Measurements from ENCODE around the gene KCNT2. TPM values are rescaled to one million over a fixed set of nuclear protein-coding genes. Genes with fewer than 3 reads are reported as not detected.
A peak's percentile ranks its signal among the peaks of the same experiment; 100 is the strongest.
"Not testable (repeated sequence)": the region's sequence is repeated elsewhere in the genome, so short reads cannot be mapped to it uniquely, and the experiment has no call there.

The KCNT2 gene
- total RNA-seq, 1 donor from 2014 or later: 29.8 TPM

DNA sequence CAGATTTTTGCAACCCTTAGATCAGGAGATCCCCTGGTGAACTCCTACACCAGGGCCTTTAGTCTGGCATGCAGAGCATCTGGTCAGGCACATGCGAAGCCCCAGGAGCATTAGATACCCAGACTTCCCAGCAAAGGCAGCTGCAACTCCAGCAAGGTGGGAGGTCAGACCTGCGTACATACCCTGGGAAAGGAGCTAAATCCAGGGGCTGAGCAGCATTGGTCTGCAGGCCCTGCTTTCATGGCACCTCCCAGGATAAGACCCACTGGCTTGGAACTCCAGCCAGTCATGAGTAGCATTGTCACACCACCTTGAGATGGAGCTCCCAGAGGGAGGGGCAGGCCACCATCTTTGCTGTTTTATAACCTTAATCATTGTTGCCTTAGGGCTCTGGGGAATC, 92.3 kb downstream of the KCNT2 start:
- no peak overlapping the region for H3K27ac Mint-ChIP-seq
- no peaks in the 10 kb centered on the region for H3K27me3 ChIP-seq
- no peak overlapping the region for H3K4me3 Mint-ChIP-seq
- H3K4me1 Mint-ChIP-seq: no peaks in the 10 kb centered on the region
- peaks cover 30% of the 10 kb centered on the region for H3K9me3 Mint-ChIP-seq
- H3K79me2 ChIP-seq (ENCODE audit: low read depth): peaks cover 47% of the 10 kb centered on the region
- no peak overlapping the region for H2AFZ ChIP-seq (replicated peaks)
- H3K4me2 ChIP-seq: no peak overlapping the region
- H3K36me3 ChIP-seq: no peaks in the 10 kb centered on the region
- DNase-seq (ENCODE audit: low spot score): peak; percentile 3
- no peaks in the 10 kb centered on the region for H3K27me3 Mint-ChIP-seq (ENCODE audit: insufficient read depth, low read depth)
- TF ChIP-seq, protein P1, sequence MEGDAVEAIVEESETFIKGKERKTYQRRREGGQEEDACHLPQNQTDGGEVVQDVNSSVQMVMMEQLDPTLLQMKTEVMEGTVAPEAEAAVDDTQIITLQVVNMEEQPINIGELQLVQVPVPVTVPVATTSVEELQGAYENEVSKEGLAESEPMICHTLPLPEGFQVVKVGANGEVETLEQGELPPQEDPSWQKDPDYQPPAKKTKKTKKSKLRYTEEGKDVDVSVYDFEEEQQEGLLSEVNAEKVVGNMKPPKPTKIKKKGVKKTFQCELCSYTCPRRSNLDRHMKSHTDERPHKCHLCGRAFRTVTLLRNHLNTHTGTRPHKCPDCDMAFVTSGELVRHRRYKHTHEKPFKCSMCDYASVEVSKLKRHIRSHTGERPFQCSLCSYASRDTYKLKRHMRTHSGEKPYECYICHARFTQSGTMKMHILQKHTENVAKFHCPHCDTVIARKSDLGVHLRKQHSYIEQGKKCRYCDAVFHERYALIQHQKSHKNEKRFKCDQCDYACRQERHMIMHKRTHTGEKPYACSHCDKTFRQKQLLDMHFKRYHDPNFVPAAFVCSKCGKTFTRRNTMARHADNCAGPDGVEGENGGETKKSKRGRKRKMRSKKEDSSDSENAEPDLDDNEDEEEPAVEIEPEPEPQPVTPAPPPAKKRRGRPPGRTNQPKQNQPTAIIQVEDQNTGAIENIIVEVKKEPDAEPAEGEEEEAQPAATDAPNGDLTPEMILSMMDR (IDR thresholded peaks at IDR 0.05): no peak
- TF ChIP-seq EZH2phosphoT487 (IDR thresholded peaks at IDR 0.05): no peak
- no peak for TF ChIP-seq EZH2 (IDR thresholded peaks at IDR 0.05)
- H3K9me3 ChIP-seq (ENCODE audit: low read depth): peaks cover 6% of the 10 kb centered on the region
- no peaks in the 10 kb centered on the region for H3K4me1 ChIP-seq
- no peak overlapping the region for H3K4me3 ChIP-seq
- no peaks in the 10 kb centered on the region for H3F3A ChIP-seq (ENCODE audit: low read depth)
- H3K9ac ChIP-seq: no peak overlapping the region
- peaks cover 5% of the 10 kb centered on the region for H3K36me3 Mint-ChIP-seq
- peaks cover 7% of the 10 kb centered on the region for H4K20me1 ChIP-seq (ENCODE audit: low read depth)
- H3K27ac ChIP-seq: no peak overlapping the region

DNA sequence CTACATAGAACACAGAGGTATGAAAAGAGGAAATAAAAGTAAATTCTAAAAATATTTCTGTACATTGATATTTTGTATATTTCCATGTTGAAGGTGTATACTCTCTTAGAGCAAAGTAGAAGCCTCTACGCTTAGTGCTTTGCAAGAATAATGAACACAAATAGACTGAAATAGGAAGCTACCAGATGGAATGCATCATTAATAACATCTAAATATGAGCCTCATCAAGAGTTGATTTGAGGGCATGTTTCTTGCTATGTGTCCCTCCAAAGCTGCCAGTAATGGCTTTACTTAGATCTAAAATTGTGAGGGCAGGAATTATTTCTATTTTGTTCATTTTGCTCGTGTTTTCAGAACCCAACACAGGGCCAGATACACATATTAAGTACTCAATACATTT, 94.4 kb downstream of the KCNT2 start:
- H3K9me3 Mint-ChIP-seq: peaks cover 15% of the 10 kb centered on the region
- Histone ChIP-seq H3K4me3 (no peak overlapping the region), H3K27me3 (no peaks in the 10 kb centered on the region), H3K4me1 (no peaks in the 10 kb centered on the region), H3F3A (ENCODE audit: low read depth) (no peaks in the 10 kb centered on the region), H3K36me3 (no peaks in the 10 kb centered on the region), H3K9me3 (ENCODE audit: low read depth) (no peaks in the 10 kb centered on the region), H3K9ac (no peak overlapping the region), H4K20me1 (ENCODE audit: low read depth) (peaks cover 7% of the 10 kb centered on the region), H2AFZ (replicated peaks) (no peak overlapping the region), H3K4me2 (no peak overlapping the region), H3K79me2 (ENCODE audit: low read depth) (peaks cover 43% of the 10 kb centered on the region), H3K27ac (no peak overlapping the region)
- DNase-seq (ENCODE audit: low spot score): no peak
- no peak for TF ChIP-seq EZH2phosphoT487 (IDR thresholded peaks at IDR 0.05)
- TF ChIP-seq, protein P1 (IDR thresholded peaks at IDR 0.05): no peak
- TF ChIP-seq EZH2 (IDR thresholded peaks at IDR 0.05): no peak
- no peak overlapping the region for H3K4me3 Mint-ChIP-seq
- H3K36me3 Mint-ChIP-seq: peaks cover 3% of the 10 kb centered on the region
- no peaks in the 10 kb centered on the region for H3K4me1 Mint-ChIP-seq
- H3K27me3 Mint-ChIP-seq (ENCODE audit: insufficient read depth, low read depth): no peaks in the 10 kb centered on the region
- H3K27ac Mint-ChIP-seq: no peak overlapping the region

DNA sequence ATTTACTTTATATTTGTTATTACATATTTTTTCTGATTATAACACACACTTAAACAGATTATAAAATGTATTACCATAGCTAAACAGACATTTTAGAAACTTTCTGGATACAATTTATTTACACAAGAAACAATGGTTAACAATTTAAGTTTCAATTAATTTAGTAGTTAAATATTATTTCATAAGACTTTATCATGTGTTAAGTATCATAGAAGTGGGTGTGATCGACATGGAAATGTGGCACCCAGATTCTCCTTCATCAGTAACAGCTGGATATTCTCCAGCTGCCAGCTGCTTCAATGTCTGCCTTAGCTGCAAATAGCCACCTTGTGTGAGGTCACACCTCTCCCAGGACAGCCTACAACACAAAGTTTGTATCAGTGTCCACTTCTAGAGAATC, 97.8 kb downstream of the KCNT2 start:
- Mint-ChIP-seq H3K9me3 (peaks cover 2% of the 10 kb centered on the region), H3K4me1 (no peaks in the 10 kb centered on the region), H3K27ac (no peak overlapping the region), H3K4me3 (no peak overlapping the region), H3K36me3 (peaks cover 2% of the 10 kb centered on the region), H3K27me3 (ENCODE audit: insufficient read depth, low read depth) (no peaks in the 10 kb centered on the region)
- no peaks in the 10 kb centered on the region for H3K27me3 ChIP-seq
- H2AFZ ChIP-seq (replicated peaks): no peak overlapping the region
- H3K9me3 ChIP-seq (ENCODE audit: low read depth): no peaks in the 10 kb centered on the region
- no peak overlapping the region for H3K9ac ChIP-seq
- H3K36me3 ChIP-seq: no peaks in the 10 kb centered on the region
- H3K79me2 ChIP-seq (ENCODE audit: low read depth): peaks cover 31% of the 10 kb centered on the region
- H3K4me3 ChIP-seq: no peak overlapping the region
- H3F3A ChIP-seq (ENCODE audit: low read depth): no peaks in the 10 kb centered on the region
- no peak overlapping the region for H3K4me2 ChIP-seq
- no peaks in the 10 kb centered on the region for H3K4me1 ChIP-seq
- no peak overlapping the region for H3K27ac ChIP-seq
- TF ChIP-seq, protein P1 (IDR thresholded peaks at IDR 0.05): no peak
- TF ChIP-seq EZH2phosphoT487 (IDR thresholded peaks at IDR 0.05) (no peak), EZH2 (IDR thresholded peaks at IDR 0.05) (no peak)
- no peak for DNase-seq (ENCODE audit: low spot score)
- peaks cover 7% of the 10 kb centered on the region for H4K20me1 ChIP-seq (ENCODE audit: low read depth)

DNA sequence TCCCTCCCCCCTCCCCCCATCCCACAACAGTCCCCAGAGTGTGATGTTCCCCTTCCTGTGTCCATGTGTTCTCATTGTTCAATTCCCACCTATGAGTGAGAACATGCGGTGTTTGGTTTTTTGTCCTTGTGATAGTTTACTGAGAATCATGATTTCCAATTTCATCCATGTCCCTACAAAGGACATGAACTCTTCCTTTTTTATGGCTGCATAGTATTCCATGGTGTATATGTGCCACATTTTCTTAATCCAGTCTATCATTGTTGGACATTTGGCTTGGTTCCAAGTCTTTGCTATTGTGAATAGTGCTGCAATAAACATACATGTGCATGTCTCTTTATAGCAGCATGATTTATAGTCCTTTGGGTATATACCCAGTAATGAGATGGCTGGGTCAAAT, 104.0 kb downstream of the KCNT2 start:
- H3K4me3 Mint-ChIP-seq; H3K36me3 ChIP-seq; H3K4me2 ChIP-seq; H3K4me1 ChIP-seq; H3K4me3 ChIP-seq; H3K27me3 Mint-ChIP-seq (ENCODE audit: insufficient read depth, low read depth); H4K20me1 ChIP-seq (ENCODE audit: low read depth); H3K27ac ChIP-seq; H2AFZ ChIP-seq (replicated peaks); H3K9me3 ChIP-seq (ENCODE audit: low read depth); H3F3A ChIP-seq (ENCODE audit: low read depth); DNase-seq (ENCODE audit: low spot score); H3K9ac ChIP-seq; H3K36me3 Mint-ChIP-seq; H3K27me3 ChIP-seq; H3K27ac Mint-ChIP-seq; H3K9me3 Mint-ChIP-seq; H3K4me1 Mint-ChIP-seq: not testable (repeated sequence)
- H3K79me2 ChIP-seq (ENCODE audit: low read depth): peaks cover 37% of the 10 kb centered on the region

Measured in neural progenitor cell (in vitro differentiated cells).